H1 (cell line): Measurements from ENCODE around the gene FSCN2. TPM values are rescaled to one million over a fixed set of nuclear protein-coding genes. Genes with fewer than 3 reads are reported as not detected.

Source experiments
- CTCF ChIA-PET: fragments of 300-600 bp; sonication (Branson Sonifier 250); formaldehyde crosslinking; loops from one replicate; lab custom pipeline; 2021; ENCODE audit not compliant: partially characterized antibody; lab: Charles Lee
- POLR2A ChIA-PET: fragments of 300-600 bp; sonication (Branson Sonifier 250); formaldehyde crosslinking; loops from one replicate; lab custom pipeline; 2021; ENCODE audit warnings: inconsistent platforms; ENCODE audit not compliant: partially characterized antibody; lab: Charles Lee
- DNase-seq, 2 experiments: peaks; one replicate each; pipeline versions ENCODE4 v3.0.0 to v3.0.0-alpha.2; 2010 to 2022; ENCODE audit warnings: low spot score in 2 of 2, low read depth in 1 of 2, mixed read lengths in 1 of 2
- FAIRE-seq: peaks from 2 replicates; lab custom pipeline; 2011; peaks lifted over from hg19 to GRCh38; lab: Jason Lieb, UNC
- H2AFZ ChIP-seq: 2 replicates; pipeline ENCODE4 v1.8.1; 2012; ENCODE audit warnings: low read length, inconsistent platforms
- H2AK5ac ChIP-seq: 2 replicates; pipeline ENCODE4 v1.6.1; 2013; ENCODE audit warnings: low read depth, low read length
- H2BK120ac ChIP-seq: replicated peaks from 2 replicates; pipeline ENCODE3; 2013; ENCODE audit warnings: low read depth, low read length, inconsistent platforms
- H2BK12ac ChIP-seq: 2 replicates; pipeline ENCODE4 v1.6.1; 2013; ENCODE audit warnings: low read depth, low read length
- H2BK15ac ChIP-seq: 2 replicates; pipeline ENCODE4 v1.6.1; 2013; ENCODE audit warnings: low read length
- H2BK20ac ChIP-seq: 2 replicates; pipeline ENCODE4 v1.6.1; 2013; ENCODE audit warnings: low read length
- H2BK5ac ChIP-seq: 2 replicates; pipeline ENCODE4 v1.6.1; 2013; ENCODE audit warnings: low read depth, low read length
- H3K14ac ChIP-seq: 2 replicates; pipeline ENCODE4 v1.6.1; 2013; ENCODE audit warnings: inconsistent platforms; ENCODE audit not compliant: insufficient read length
- H3K18ac ChIP-seq: 2 replicates; pipeline ENCODE4 v1.6.1; 2013; ENCODE audit warnings: low read length; ENCODE audit errors: extremely low read depth
- H3K23ac ChIP-seq: 2 replicates; pipeline ENCODE4 v1.6.1; 2013; ENCODE audit warnings: inconsistent platforms; ENCODE audit not compliant: insufficient read length
- H3K23me2 ChIP-seq: 2 replicates; pipeline ENCODE4 v1.6.1; 2013; ENCODE audit warnings: low read depth, low read length
- H3K27ac ChIP-seq: 2 replicates; pipeline ENCODE4 v1.6.1; 2011; ENCODE audit warnings: low read depth, low read length, inconsistent platforms
- H3K27me3 ChIP-seq, 4 experiments: replicated peaks in 1 of 4; 1 replicate in 1 of 4; 2 replicates in 3 of 4; pipeline versions ENCODE4 v1.6.1 to v1.8.1; 2011 to 2013; ENCODE audit warnings: low read length in 3 of 4, mild to moderate bottlenecking in 3 of 4, inconsistent platforms in 2 of 4, mixed read lengths in 2 of 4, moderate library complexity in 1 of 4; ENCODE audit not compliant: control insufficient read depth in 3 of 4, insufficient read depth in 3 of 4; ENCODE audit errors: extremely low read depth in 1 of 4
- H3K36me3 ChIP-seq, 4 experiments: 2 replicates each; pipeline versions ENCODE4 v1.6.1 to v1.8.1; 2011 to 2013; ENCODE audit warnings: mild to moderate bottlenecking in 4 of 4, low read length in 3 of 4, moderate library complexity in 2 of 4, control low read depth in 1 of 4, inconsistent platforms in 1 of 4; ENCODE audit not compliant: insufficient read depth in 4 of 4, control insufficient read depth in 2 of 4
- H3K4ac ChIP-seq: replicated peaks from 2 replicates; pipeline ENCODE3; 2013; ENCODE audit warnings: low read length, low read depth, mixed read lengths, inconsistent platforms; ENCODE audit not compliant: insufficient read length
- H3K4me1 ChIP-seq, 4 experiments: replicated peaks in 1 of 4; 1 replicate in 1 of 4; 2 replicates in 3 of 4; pipeline versions ENCODE4 v1.6.1 to v1.8.1; 2011 to 2013; ENCODE audit warnings: low read length in 3 of 4, inconsistent platforms in 2 of 4, mixed read lengths in 1 of 4; ENCODE audit not compliant: insufficient read depth in 4 of 4, control insufficient read depth in 3 of 4
- H3K4me2 ChIP-seq, 2 experiments: 2 replicates each; pipeline versions ENCODE4 v1.6.1 to v1.8.1; 2011 to 2013; ENCODE audit warnings: low read depth in 2 of 2, low read length in 2 of 2, control low read depth in 1 of 2, inconsistent platforms in 1 of 2, mild to moderate bottlenecking in 1 of 2; ENCODE audit not compliant: insufficient read depth in 1 of 2
- H3K4me3 ChIP-seq, 4 experiments: fragments of 200-600, 300-600 bp in 1 of 4; sonication (generic), shearing (Covaris generic), sonication (Bioruptor Twin) in 1 of 4; 2 replicates each; pipeline versions ENCODE4 v1.5.1 to v1.8.1; 2011 to 2016; ENCODE audit warnings: low read length in 4 of 4, low read depth in 3 of 4, control low read depth in 2 of 4, inconsistent platforms in 2 of 4, mild to moderate bottlenecking in 2 of 4, mixed read lengths in 1 of 4, moderate library complexity in 1 of 4; ENCODE audit not compliant: insufficient read depth in 2 of 4; ENCODE audit errors: extremely low read depth in 1 of 4
- H3K56ac ChIP-seq: replicated peaks from 2 replicates; pipeline ENCODE3; 2013; ENCODE audit warnings: low read depth, mild to moderate bottlenecking, mixed read lengths, low read length, inconsistent platforms; ENCODE audit not compliant: insufficient read length
- H3K79me1 ChIP-seq: 2 replicates; pipeline ENCODE4 v1.6.1; 2013; ENCODE audit warnings: low read depth, low read length, control low read depth
- H3K79me2 ChIP-seq, 2 experiments: 2 replicates each; pipeline versions ENCODE4 v1.6.1 to v1.8.1; 2012 to 2013; ENCODE audit warnings: low read length in 2 of 2, mild to moderate bottlenecking in 2 of 2, inconsistent platforms in 1 of 2; ENCODE audit not compliant: insufficient read depth in 2 of 2, control insufficient read depth in 1 of 2
- H3K9ac ChIP-seq, 4 experiments: replicated peaks in 1 of 4; 1 replicate in 1 of 4; 2 replicates in 3 of 4; pipeline versions ENCODE4 v1.6.1 to v1.8.1; 2011 to 2013; ENCODE audit warnings: low read depth in 3 of 4, low read length in 3 of 4, control low read depth in 2 of 4, mild to moderate bottlenecking in 2 of 4, moderate library complexity in 2 of 4, inconsistent platforms in 1 of 4; ENCODE audit errors: extremely low read depth in 1 of 4
- H3K9me3 ChIP-seq, 2 experiments: 2 replicates each; pipeline versions ENCODE4 v1.6.1 to v1.8.1; 2012 to 2013; ENCODE audit warnings: mild to moderate bottlenecking in 2 of 2, moderate library complexity in 2 of 2, control low read depth in 1 of 2, inconsistent platforms in 1 of 2, low read depth in 1 of 2, low read length in 1 of 2, mixed read lengths in 1 of 2; ENCODE audit not compliant: insufficient read depth in 2 of 2
- H4K20me1 ChIP-seq, 2 experiments: replicated peaks in 1 of 2; 2 replicates each; pipeline versions ENCODE3 to v1.8.1; 2011 to 2013; ENCODE audit warnings: inconsistent platforms in 2 of 2, low read length in 2 of 2, mild to moderate bottlenecking in 1 of 2; ENCODE audit not compliant: insufficient read depth in 2 of 2, control insufficient read depth in 1 of 2
- H4K5ac ChIP-seq: 2 replicates; pipeline ENCODE4 v1.6.1; 2013; ENCODE audit warnings: low read length, low read depth, mixed read lengths, inconsistent platforms; ENCODE audit not compliant: insufficient read length
- H4K8ac ChIP-seq: 2 replicates; pipeline ENCODE4 v1.8.0; 2013; ENCODE audit warnings: mild to moderate bottlenecking, moderate library complexity, low read length, inconsistent platforms; ENCODE audit not compliant: insufficient read depth; ENCODE audit errors: extremely low read depth
- H4K91ac ChIP-seq: replicated peaks from 2 replicates; pipeline ENCODE3; 2013; ENCODE audit warnings: low read length, mixed read lengths, inconsistent platforms; ENCODE audit not compliant: insufficient read length
- CBX8 ChIP-seq: fragments of 300-800, 300-1000 bp; sonication (generic); IDR thresholded peaks from 2 replicates; pipeline ENCODE4 v1.7.1; 2016; ENCODE audit warnings: low read depth, low read length, borderline replicate concordance
- WGBS, 2 experiments: shearing (Covaris generic) in 1 of 2; methylation state at CpG; one replicate each; pipeline versions ENCODE4 v1.1.6 to v1.1.7; 2013 to 2015; ENCODE audit warnings: low lambda C conversion rate in 2 of 2, mixed read lengths in 2 of 2, inconsistent platforms in 1 of 2, low coverage in 1 of 2, missing lambda C conversion rate in 1 of 2; ENCODE audit not compliant: insufficient replicate concordance in 2 of 2, insufficient coverage in 1 of 2, insufficient read length in 1 of 2; ENCODE audit errors: extremely low coverage in 1 of 2, missing lambda C conversion rate in 1 of 2; 5-methylcytosine and 5-hydroxymethylcytosine counted together
- polyA plus RNA-seq, 7 experiments: library from polyadenylated mRNA; depleted of rRNA in 3 of 7; stranded (reverse) in 5 of 7; unstranded in 2 of 7; fragments of >200 nt in 5 of 7; fragments of 200-250 nt in 2 of 7; gene quantifications; 1 replicate in 5 of 7; 2 replicates in 1 of 7; 4 replicates in 1 of 7; pipeline versions ENCODE4 v1.2.1 to v1.2.3, GENCODE V29; 2011 to 2013; ENCODE audit warnings: missing spikeins in 2 of 7, mixed read lengths in 2 of 7
- total RNA-seq: library from RNA; stranded (reverse); fragmentation: NEBNext Ultra II Directional; extraction: Animal tissue kit (Norgen Biotek cat#: 25700); gene quantifications from 2 replicates; pipeline ENCODE4 v1.2.1, GENCODE V29; 2021
- TF ChIP-seq, protein P1 (sequence below): IDR thresholded peaks from 2 replicates; pipeline ENCODE4 v1.6.1; 2011; ENCODE audit warnings: low read length, improper control_type of control experiment
- TF ChIP-seq, protein P2 (sequence below): IDR thresholded peaks from 2 replicates; pipeline ENCODE4 v1.6.1; 2012; ENCODE audit warnings: inconsistent platforms
- TF ChIP-seq, protein P3 (sequence below): IDR thresholded peaks from 2 replicates; pipeline ENCODE4 v1.6.1; 2012; ENCODE audit warnings: inconsistent platforms

FSCN2 gene
- total and polyA plus RNA-seq, 2 of the 8 experiments (the other 6 are each of a cell fraction or from before 2014, with no cell fraction given), result 0.18 to 0.30 TPM

DNA sequence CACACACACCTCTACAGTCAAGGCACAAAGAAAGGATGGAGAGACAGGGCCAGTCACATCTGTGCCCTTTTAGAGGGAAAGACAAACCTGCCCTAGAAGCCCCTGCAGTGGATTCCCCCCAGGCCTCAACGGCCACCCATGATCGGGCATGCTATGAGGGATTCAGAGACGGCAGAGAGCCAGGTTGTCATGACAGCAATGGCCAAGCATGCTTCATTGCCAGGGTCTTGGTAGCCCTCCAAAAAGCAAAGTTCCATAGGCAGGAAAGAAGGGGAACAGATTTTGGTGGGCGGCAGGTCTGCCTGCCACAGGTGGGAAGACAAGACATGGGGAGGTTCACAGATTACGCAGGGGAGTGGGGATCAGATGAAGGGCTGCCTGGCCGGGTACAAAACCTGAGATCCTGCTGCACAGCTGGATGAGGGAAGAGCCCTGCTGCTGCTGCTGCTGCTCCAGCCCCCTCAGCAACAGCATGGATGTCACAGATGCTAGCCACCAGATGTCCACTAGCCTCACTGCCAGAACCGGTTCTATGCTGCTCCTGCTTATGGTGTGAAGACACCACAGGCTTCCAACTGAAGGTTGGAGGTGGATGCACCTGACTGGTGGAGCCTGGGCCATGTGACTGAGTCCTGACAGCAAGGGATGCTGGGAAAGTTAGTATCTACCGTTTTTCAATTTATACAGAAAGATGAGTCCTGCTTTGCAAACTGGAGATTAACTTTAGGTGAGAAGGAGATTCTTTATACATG, 33.4 kb upstream of the FSCN2 start:
- Histone ChIP-seq H3K27ac (no peak overlapping the region), H4K91ac (no peak overlapping the region), H3K4me3 (no peak overlapping the region), H3K9ac (no peak overlapping the region), H3K79me1 (no peaks in the 10 kb centered on the region), H3K23ac (no peak overlapping the region), H4K5ac (no peak overlapping the region), H3K4me2 (no peak overlapping the region), H3K4me1 (peaks cover 4 to 17% (median 11%) of the 10 kb centered on the region in 4 experiments), H3K4ac (peak overlapping the region; percentile 4), H3K36me3 (no peaks in the 10 kb centered on the region), H3K9me3 (no peaks in the 10 kb centered on the region), H3K56ac (no peak overlapping the region), H2BK15ac (no peak overlapping the region), H2BK120ac (no peak overlapping the region), H4K20me1 (no peaks in the 10 kb centered on the region), H4K8ac (no peak overlapping the region), H3K18ac (no peak overlapping the region), H3K14ac (no peak overlapping the region), H2AK5ac (no peak overlapping the region), H2BK5ac (no peak overlapping the region), H2BK20ac (no peak overlapping the region), H2BK12ac (no peak overlapping the region), H2AFZ (no peak overlapping the region), H3K27me3 (peaks cover 0 to 5% (median 2%) of the 10 kb centered on the region in 4 experiments; a peak in 3 of 7 replicates), H3K79me2 (no peaks in the 10 kb centered on the region), H3K23me2 (no peaks in the 10 kb centered on the region)
- no peak for FAIRE-seq
- no peak for DNase-seq
- TF ChIP-seq, protein P1, sequence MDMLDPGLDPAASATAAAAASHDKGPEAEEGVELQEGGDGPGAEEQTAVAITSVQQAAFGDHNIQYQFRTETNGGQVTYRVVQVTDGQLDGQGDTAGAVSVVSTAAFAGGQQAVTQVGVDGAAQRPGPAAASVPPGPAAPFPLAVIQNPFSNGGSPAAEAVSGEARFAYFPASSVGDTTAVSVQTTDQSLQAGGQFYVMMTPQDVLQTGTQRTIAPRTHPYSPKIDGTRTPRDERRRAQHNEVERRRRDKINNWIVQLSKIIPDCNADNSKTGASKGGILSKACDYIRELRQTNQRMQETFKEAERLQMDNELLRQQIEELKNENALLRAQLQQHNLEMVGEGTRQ, result peak; percentile 72
- TF ChIP-seq, protein P2, sequence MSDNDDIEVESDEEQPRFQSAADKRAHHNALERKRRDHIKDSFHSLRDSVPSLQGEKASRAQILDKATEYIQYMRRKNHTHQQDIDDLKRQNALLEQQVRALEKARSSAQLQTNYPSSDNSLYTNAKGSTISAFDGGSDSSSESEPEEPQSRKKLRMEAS, result peak; percentile 58
- TF ChIP-seq CBX8, result no peak
- TF ChIP-seq, protein P3, sequence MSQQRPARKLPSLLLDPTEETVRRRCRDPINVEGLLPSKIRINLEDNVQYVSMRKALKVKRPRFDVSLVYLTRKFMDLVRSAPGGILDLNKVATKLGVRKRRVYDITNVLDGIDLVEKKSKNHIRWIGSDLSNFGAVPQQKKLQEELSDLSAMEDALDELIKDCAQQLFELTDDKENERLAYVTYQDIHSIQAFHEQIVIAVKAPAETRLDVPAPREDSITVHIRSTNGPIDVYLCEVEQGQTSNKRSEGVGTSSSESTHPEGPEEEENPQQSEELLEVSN, result peak; percentile 12; the same call in 1 of the 2 replicates
- 82% methylated on average over 8 of the region's 8 CpGs; no CpG with 5 or more reads in 1 of the 2 experiments for WGBS, 2 experiments
- ChIA-PET POLR2A (interaction anchor here (35.8 kb wide), 1 partner anchor 21 kb away, joined by 1004 read pairs; the partner anchor contains the start of genes ACTG1 and FSCN2), CTCF (interaction anchor here (1.1 kb wide), 1 partner anchor 185 kb away, joined by 3 read pairs; no protein-coding TSS in a partner anchor)
